Endodermal cell (in vitro differentiated cells): ENCODE measurements around the gene PANK4. TPM values are rescaled to one million over a fixed set of nuclear protein-coding genes. Genes with fewer than 3 reads are reported as not detected.

Source experiments
- DNase-seq: peaks from one replicate; pipeline ENCODE4 v3.0.0-alpha.2; 2017
- H3K27ac ChIP-seq: 2 replicates; pipeline ENCODE4 v1.5.1; 2013; ENCODE audit warnings: mild to moderate bottlenecking, low read depth, low read length, moderate library complexity
- H3K27me3 ChIP-seq: 2 replicates; pipeline ENCODE4 v1.6.1; 2013; ENCODE audit warnings: mild to moderate bottlenecking, low read length, moderate library complexity; ENCODE audit not compliant: insufficient read depth, control insufficient read depth, poor library complexity, severe bottlenecking
- H3K36me3 ChIP-seq: 2 replicates; pipeline ENCODE4 v1.7.0; 2013; ENCODE audit warnings: mild to moderate bottlenecking, low read length, moderate library complexity; ENCODE audit not compliant: control insufficient read depth, insufficient read depth
- H3K4me1 ChIP-seq: one replicate; pipeline ENCODE4 v1.7.0; 2013; ENCODE audit warnings: low read length; ENCODE audit not compliant: control insufficient read depth, insufficient read depth
- H3K4me3 ChIP-seq: 2 replicates; pipeline ENCODE4 v1.5.1; 2013; ENCODE audit warnings: mild to moderate bottlenecking, low read length, moderate library complexity
- H3K9ac ChIP-seq: 2 replicates; pipeline ENCODE4 v1.6.1; 2013; ENCODE audit warnings: mild to moderate bottlenecking, low read length, moderate library complexity; ENCODE audit not compliant: poor library complexity, severe bottlenecking; ENCODE audit errors: extremely low read depth
- H3K9me3 ChIP-seq: 2 replicates; pipeline ENCODE4 v1.6.1; 2013; ENCODE audit warnings: mild to moderate bottlenecking, low read length, moderate library complexity; ENCODE audit not compliant: control insufficient read depth
- H3K27ac Mint-ChIP-seq: 2 replicates; pipeline ENCODE4 v1.8.0; 2020; ENCODE audit warnings: mixed read lengths
- H3K27me3 Mint-ChIP-seq: 2 replicates; pipeline ENCODE4 v1.8.0; 2021; ENCODE audit warnings: mild to moderate bottlenecking, mixed read lengths; ENCODE audit not compliant: insufficient read depth
- H3K36me3 Mint-ChIP-seq: 2 replicates; pipeline ENCODE4 v1.8.0; 2020; ENCODE audit warnings: low read depth, mixed read lengths
- H3K4me1 Mint-ChIP-seq: 2 replicates; pipeline ENCODE4 v1.8.0; 2020; ENCODE audit warnings: mixed read lengths
- H3K4me3 Mint-ChIP-seq: 2 replicates; pipeline ENCODE4 v1.8.0; 2020; ENCODE audit warnings: mild to moderate bottlenecking, moderate library complexity, mixed read lengths
- H3K9me3 Mint-ChIP-seq: 2 replicates; pipeline ENCODE4 v1.8.0; 2020; ENCODE audit warnings: mild to moderate bottlenecking, mixed read lengths
- CTCF ChIP-seq: fragments of 200-600 bp; sonication (generic); conservative IDR thresholded peaks from 2 replicates; pipeline ENCODE4 v1.5.0; 2021; ENCODE audit warnings: antibody characterized with exemption, mild to moderate bottlenecking
- WGBS, 2 experiments: methylation state at CpG; one replicate each; pipeline versions ENCODE4 v1.1.5 to v1.1.7; 2013; ENCODE audit warnings: missing lambda C conversion rate in 2 of 2, mixed read lengths in 1 of 2; ENCODE audit not compliant: insufficient coverage in 1 of 2, insufficient read length in 1 of 2; 5-methylcytosine and 5-hydroxymethylcytosine counted together
- total RNA-seq, 2 donors: library from RNA; stranded (reverse); fragmentation: NEBNext Ultra II Directional in 1 of 2; extraction: Animal tissue kit (Norgen Biotek cat#: 25700) in 1 of 2; gene quantifications; 2 replicates in 1 of 2; 3 replicates in 1 of 2; pipeline ENCODE4 v1.2.1, GENCODE V29; 2021

Gene PANK4
- total RNA-seq, 2 donors from 2014 or later, result 45.6 to 49.5 TPM

GRCh38 chr1:2561446-2561845, 35.0 kb upstream of the PANK4 start:
- H3K27ac Mint-ChIP-seq, result no peak overlapping the region
- H3K9me3 ChIP-seq, result no peaks in the 10 kb centered on the region
- H3K27me3 ChIP-seq, result no peaks in the 10 kb centered on the region
- no peaks in the 10 kb centered on the region for H3K36me3 ChIP-seq
- peaks cover 4% of the 10 kb centered on the region for H3K4me1 ChIP-seq
- no peak overlapping the region for H3K27ac ChIP-seq
- TF ChIP-seq CTCF, result no peak
- H3K9ac ChIP-seq, result no peak overlapping the region
- WGBS, 2 experiments, result 89 to 91% methylated on average over 7 to 11 of the region's 11 CpGs
- no peaks in the 10 kb centered on the region for H3K9me3 Mint-ChIP-seq
- H3K36me3 Mint-ChIP-seq, result no peaks in the 10 kb centered on the region
- H3K27me3 Mint-ChIP-seq, result no peaks in the 10 kb centered on the region
- no peak overlapping the region for H3K4me3 ChIP-seq
- H3K4me1 Mint-ChIP-seq, result peaks cover 4% of the 10 kb centered on the region
- DNase-seq, result no peak
- no peak overlapping the region for H3K4me3 Mint-ChIP-seq

GRCh38 chr1:2560299-2561073, 34.1 kb upstream of the PANK4 start:
- Mint-ChIP-seq H3K27me3 (no peaks in the 10 kb centered on the region), H3K4me3 (no peak overlapping the region), H3K27ac (no peak overlapping the region), H3K9me3 (no peaks in the 10 kb centered on the region), H3K4me1 (peaks cover 6% of the 10 kb centered on the region), H3K36me3 (no peaks in the 10 kb centered on the region)
- no peak overlapping the region for H3K27ac ChIP-seq
- WGBS, 2 experiments, result 89 to 94% methylated on average over 8 to 15 of the region's 15 CpGs
- no peaks in the 10 kb centered on the region for H3K27me3 ChIP-seq
- H3K9me3 ChIP-seq, result no peaks in the 10 kb centered on the region
- peaks cover 4% of the 10 kb centered on the region for H3K4me1 ChIP-seq
- DNase-seq, result no peak
- no peak overlapping the region for H3K4me3 ChIP-seq
- TF ChIP-seq CTCF, result no peak
- H3K9ac ChIP-seq, result no peak overlapping the region
- no peaks in the 10 kb centered on the region for H3K36me3 ChIP-seq

- H3K9me3 Mint-ChIP-seq, result no peaks in the 10 kb centered on the region
- H3K36me3 ChIP-seq, result no peaks in the 10 kb centered on the region
- H3K4me3 Mint-ChIP-seq, result no peak overlapping the region
- H3K9me3 ChIP-seq, result no peaks in the 10 kb centered on the region
- WGBS, 2 experiments, result 91 to 98% methylated on average over 25 to 35 of the region's 35 CpGs
- H3K9ac ChIP-seq, result no peak overlapping the region
- no peak overlapping the region for H3K4me3 ChIP-seq
- TF ChIP-seq CTCF, result no peak
- H3K4me1 ChIP-seq, result peaks cover 4% of the 10 kb centered on the region
- DNase-seq, result no peak
- H3K27ac ChIP-seq, result no peak overlapping the region
- no peaks in the 10 kb centered on the region for H3K27me3 ChIP-seq
- H3K4me1 Mint-ChIP-seq, result peaks cover 6% of the 10 kb centered on the region
- H3K27me3 Mint-ChIP-seq, result no peaks in the 10 kb centered on the region
- no peak overlapping the region for H3K27ac Mint-ChIP-seq
- no peaks in the 10 kb centered on the region for H3K36me3 Mint-ChIP-seq
Observed at GRCh38 chr1:2559509-2560298, 33.3 kb upstream of the PANK4 start.
